GM20000 (cell line): Measurements from ENCODE around the gene ASTN2.

Experiments used
- DNase-seq: peaks from one replicate; pipeline ENCODE4 v3.0.0; 2012; ENCODE audit warnings: low spot score
- TF ChIP-seq, protein P1 (sequence below): IDR thresholded peaks from 2 replicates; pipeline ENCODE4 v1.5.1; 2012; ENCODE audit warnings: mild to moderate bottlenecking, control low read depth; ENCODE audit errors: extremely low read depth, missing control alignments

Gene ASTN2

DNA sequence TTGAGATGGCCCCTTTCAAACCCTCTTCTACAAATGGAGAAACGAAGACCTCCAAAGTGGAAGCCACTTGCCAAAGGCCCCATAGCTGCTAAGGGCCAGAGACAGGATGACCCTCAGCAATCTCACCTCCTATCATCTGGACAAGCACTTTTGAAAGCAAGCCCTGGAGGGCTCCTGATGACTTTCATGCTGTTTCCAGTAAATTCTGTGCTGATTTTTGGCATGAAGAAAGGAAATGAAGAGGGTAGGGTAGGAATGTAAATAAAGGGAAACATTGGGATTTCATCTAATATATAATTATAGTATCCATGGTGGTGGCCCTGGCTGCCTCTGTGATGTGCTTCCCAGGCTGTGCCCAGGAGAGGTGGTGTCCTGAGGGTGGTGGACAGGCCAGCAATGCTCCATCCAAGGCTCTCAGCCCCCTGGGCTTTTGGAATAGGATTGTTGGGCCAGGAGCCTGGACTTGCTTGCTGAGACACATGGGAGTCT lies 935.8 kb downstream of the ASTN2 start:
- DNase-seq = no peak
- TF ChIP-seq, protein P1, sequence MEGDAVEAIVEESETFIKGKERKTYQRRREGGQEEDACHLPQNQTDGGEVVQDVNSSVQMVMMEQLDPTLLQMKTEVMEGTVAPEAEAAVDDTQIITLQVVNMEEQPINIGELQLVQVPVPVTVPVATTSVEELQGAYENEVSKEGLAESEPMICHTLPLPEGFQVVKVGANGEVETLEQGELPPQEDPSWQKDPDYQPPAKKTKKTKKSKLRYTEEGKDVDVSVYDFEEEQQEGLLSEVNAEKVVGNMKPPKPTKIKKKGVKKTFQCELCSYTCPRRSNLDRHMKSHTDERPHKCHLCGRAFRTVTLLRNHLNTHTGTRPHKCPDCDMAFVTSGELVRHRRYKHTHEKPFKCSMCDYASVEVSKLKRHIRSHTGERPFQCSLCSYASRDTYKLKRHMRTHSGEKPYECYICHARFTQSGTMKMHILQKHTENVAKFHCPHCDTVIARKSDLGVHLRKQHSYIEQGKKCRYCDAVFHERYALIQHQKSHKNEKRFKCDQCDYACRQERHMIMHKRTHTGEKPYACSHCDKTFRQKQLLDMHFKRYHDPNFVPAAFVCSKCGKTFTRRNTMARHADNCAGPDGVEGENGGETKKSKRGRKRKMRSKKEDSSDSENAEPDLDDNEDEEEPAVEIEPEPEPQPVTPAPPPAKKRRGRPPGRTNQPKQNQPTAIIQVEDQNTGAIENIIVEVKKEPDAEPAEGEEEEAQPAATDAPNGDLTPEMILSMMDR = no peak

DNA sequence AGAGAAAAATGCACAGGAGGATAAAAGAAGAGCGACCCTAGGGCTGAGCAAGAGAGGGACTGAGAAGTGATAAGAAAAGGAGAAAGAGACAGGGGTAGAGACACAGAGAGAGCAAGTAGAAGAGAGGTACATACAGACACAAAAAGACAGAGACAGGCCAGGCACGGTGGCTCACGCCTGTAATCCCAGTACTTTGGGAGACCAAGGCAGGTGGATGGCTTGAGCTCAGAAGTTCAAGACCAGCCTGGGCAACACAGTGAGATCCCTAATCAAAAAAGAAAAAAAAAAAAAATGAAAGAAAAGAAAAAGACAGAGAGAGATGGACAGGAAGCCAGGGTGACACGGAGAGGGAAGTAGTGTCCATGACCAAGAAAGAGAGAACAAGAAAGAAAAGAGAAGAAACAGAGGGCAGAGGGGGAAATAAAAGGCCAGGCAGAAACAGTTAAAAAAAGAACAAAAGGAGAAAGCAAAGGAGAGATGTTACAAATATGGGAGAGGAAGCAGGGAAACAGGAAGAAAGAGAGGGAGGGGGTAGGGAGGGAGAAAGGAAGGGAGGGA lies 937.2 kb downstream of the ASTN2 start:
- DNase-seq = no peak
- TF ChIP-seq, protein P1 = no peak

DNA sequence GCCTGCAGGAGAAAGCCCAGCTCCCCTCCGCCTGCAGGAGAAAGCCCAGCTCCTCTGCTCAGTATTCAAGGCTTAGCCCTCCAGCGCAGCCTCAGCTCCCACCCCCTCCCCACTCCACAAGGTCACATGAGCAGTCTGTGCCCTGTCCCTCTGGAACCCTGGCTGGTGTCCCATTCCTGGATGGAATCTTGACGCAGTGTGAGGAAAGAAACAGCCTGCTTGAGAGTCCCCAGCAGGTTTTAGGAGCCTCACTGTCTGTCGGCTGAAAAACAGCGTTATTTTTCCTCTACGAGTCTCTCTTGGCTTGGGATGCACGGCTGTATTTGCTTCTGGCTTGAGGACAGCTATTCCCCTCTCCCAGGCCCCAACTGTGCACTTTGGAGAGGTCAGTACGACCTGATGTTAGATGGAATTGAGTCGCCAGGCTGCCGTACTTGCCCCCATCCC lies 937.9 kb downstream of the ASTN2 start:
- TF ChIP-seq, protein P1 = no peak
- no peak for DNase-seq

DNA sequence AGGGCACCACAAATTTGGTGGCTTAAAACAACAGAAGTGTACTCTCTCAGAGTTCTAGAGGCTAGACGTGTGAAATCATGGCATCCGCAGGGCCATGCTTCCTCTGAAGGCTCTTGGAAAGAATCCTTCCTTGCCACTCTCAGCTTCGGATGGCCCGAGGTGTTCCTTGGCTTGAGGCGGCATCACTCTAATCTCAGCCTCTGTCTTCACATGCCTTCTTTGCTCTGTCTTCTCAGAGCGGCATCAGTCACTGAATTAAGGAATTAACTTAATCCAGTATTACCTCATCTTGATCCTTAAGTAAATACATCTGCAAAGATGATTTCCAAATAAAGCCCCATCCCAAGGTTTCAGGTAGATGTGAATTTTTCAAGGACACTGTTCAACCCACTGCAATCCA lies 938.9 kb downstream of the ASTN2 start:
- TF ChIP-seq, protein P1 = no peak

DNA sequence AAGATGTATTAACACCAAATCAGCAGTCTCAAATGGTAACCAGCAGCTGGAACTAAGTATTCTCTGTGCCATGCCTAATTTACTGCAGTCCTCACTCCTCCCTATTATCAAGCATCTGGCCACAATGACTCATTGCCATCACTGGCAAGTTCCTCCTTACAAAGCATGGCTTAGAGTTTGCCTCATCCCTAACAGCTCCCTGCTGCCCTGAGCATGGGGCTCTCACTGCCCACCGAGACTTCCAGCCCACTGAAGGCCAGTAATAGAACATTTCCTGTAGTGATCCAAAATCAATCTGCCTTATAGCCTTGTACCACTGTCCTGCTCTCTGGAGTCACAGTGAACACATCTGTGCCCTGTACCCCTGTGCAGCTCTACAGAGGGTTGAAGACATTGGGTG lies 939.7 kb downstream of the ASTN2 start:
- DNase-seq = no peak
- TF ChIP-seq, protein P1 = no peak

More for the DNA sequence above, 938.9 kb downstream of the ASTN2 start:
- no peak for DNase-seq

DNA sequence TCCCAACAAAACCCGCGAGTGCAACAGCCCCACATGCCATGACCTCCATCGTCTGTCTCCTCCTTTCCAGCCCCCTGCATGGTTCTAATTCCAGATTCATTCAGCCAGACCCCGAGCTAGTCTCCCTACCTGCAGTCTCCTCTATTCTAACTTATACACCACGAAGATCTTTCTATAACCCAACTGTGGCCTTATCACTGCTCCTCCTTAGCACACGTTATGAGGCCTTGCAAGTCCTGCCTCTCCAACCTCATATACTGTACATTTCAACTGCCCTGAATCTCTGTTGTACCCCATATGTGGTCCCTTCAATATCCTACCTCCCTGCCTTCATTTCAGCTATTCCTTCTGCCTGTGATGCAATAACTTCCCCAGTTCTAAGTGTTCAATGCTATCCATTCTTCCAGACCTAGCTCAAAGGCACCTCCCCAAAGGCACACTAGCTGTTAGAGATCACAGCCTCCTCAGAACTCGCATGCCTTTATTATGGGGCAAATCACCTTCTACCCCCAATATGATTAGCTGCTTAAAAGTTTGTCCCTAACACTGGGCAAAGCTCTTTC lies 942.8 kb downstream of the ASTN2 start:
- TF ChIP-seq, protein P1 = no peak
- no peak for DNase-seq

DNA sequence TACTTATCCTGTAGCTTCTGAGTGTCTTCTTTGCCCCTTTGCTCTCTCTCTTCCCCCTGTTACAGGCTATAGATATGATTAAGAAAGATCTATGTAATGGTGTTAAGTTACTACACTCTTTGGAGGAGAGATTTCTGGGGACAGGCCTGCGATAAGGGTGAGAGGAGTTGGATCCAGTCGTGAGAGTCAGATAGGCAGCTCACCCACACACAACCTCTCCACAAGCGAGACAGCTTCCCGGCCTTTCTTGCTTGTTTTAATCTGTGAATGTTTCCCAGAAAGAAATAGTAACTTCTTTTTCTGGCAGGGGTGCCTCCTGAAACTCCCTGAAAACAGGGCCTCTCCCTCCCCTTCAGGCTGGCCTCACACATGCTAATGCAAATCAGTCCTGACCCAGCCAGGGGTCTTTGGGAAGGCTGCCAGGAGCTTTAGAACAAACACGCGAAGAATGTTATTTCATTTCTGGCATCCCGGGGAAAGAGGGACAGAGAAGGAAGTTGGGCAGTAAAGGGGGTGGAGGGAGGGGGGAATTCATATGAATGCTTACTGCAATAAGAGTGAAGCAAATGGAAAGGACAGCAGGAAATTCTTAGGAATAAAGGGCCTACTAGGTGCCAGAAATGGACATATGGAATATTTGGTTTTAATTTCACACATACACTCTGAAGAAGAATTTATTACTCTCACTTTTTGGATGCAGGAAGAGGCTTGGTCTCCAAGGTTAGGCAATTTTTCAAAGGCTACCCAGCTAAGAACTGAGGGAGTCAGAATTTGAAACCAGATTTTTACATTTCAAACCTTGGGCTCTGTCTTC lies 943.6 kb downstream of the ASTN2 start:
- DNase-seq = no peak

More for the DNA sequence above, 943.6 kb downstream of the ASTN2 start:
- TF ChIP-seq, protein P1 = no peak
